Activated T-cell treated with anti-CD3 and anti-CD28 coated beads, Interleukin-2, amount 50 U/mL, for 1 hour (primary cell): ENCODE measurements around the gene PARVA.

ENCODE experiments used
- DNase-seq: peaks from one replicate; pipeline ENCODE4 v3.0.0-alpha.2; 2020

The PARVA gene

GRCh38 chr11:12461516-12461915 lies 84.1 kb downstream of the PARVA start:
- DNase-seq: no peak

- DNase-seq: no peak
These were observed 86.9 kb downstream of the PARVA start for GRCh38 chr11:12464303-12464702.

- DNase-seq: no peak
These were observed 88.0 kb downstream of the PARVA start for GRCh38 chr11:12465332-12465731.

GRCh38 chr11:12467610-12468009 lies 90.2 kb downstream of the PARVA start:
- DNase-seq: no peak

- DNase-seq: no peak
These were observed 92.1 kb downstream of the PARVA start for GRCh38 chr11:12469451-12469850.

GRCh38 chr11:12470236-12470635 lies 92.9 kb downstream of the PARVA start:
- DNase-seq: no peak

GRCh38 chr11:12472401-12473005 lies 95.1 kb downstream of the PARVA start:
- DNase-seq: no peak

GRCh38 chr11:12473381-12473780 lies 96.0 kb downstream of the PARVA start:
- DNase-seq: no peak

GRCh38 chr11:12474871-12475270 lies 97.5 kb downstream of the PARVA start:
- DNase-seq: no peak

GRCh38 chr11:12478743-12479142 lies 101.4 kb downstream of the PARVA start:
- DNase-seq: no peak

- DNase-seq: no peak
These were observed 103.0 kb downstream of the PARVA start for GRCh38 chr11:12480401-12480800.

- no peak for DNase-seq
These were observed 105.5 kb downstream of the PARVA start for GRCh38 chr11:12482839-12483238.

GRCh38 chr11:12483604-12484003 lies 106.2 kb downstream of the PARVA start:
- no peak for DNase-seq

GRCh38 chr11:12485328-12485727 lies 108.0 kb downstream of the PARVA start:
- DNase-seq: no peak

GRCh38 chr11:12489246-12489772 lies 111.9 kb downstream of the PARVA start:
- DNase-seq: no peak

GRCh38 chr11:12494699-12495098 lies 117.3 kb downstream of the PARVA start:
- no peak for DNase-seq

- DNase-seq: no peak
These were observed 119.0 kb downstream of the PARVA start for GRCh38 chr11:12496181-12497025.

GRCh38 chr11:12497431-12497830 lies 120.1 kb downstream of the PARVA start:
- DNase-seq: no peak

GRCh38 chr11:12499071-12499470 lies 121.7 kb downstream of the PARVA start:
- DNase-seq: no peak

- no peak for DNase-seq
These were observed 124.7 kb downstream of the PARVA start for GRCh38 chr11:12502046-12502445.

GRCh38 chr11:12503039-12503484 lies 125.7 kb downstream of the PARVA start:
- no peak for DNase-seq

GRCh38 chr11:12503886-12504285 lies 126.5 kb downstream of the PARVA start:
- no peak for DNase-seq

GRCh38 chr11:12505183-12505582 lies 127.8 kb downstream of the PARVA start:
- DNase-seq: no peak

GRCh38 chr11:12506404-12506921 lies 129.1 kb downstream of the PARVA start:
- no peak for DNase-seq
